SW480 (cell line): ENCODE measurements around the gene SPDL1.

ENCODE experiments used
- DNase-seq: peaks from one replicate; pipeline ENCODE4 v3.0.0-alpha.2; 2016; ENCODE audit warnings: low spot score

Gene SPDL1, protein sequence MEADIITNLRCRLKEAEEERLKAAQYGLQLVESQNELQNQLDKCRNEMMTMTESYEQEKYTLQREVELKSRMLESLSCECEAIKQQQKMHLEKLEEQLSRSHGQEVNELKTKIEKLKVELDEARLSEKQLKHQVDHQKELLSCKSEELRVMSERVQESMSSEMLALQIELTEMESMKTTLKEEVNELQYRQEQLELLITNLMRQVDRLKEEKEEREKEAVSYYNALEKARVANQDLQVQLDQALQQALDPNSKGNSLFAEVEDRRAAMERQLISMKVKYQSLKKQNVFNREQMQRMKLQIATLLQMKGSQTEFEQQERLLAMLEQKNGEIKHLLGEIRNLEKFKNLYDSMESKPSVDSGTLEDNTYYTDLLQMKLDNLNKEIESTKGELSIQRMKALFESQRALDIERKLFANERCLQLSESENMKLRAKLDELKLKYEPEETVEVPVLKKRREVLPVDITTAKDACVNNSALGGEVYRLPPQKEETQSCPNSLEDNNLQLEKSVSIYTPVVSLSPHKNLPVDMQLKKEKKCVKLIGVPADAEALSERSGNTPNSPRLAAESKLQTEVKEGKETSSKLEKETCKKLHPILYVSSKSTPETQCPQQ

GRCh38 chr5:169583424-169584220 lies at the start of gene SPDL1:
Gene SPDL1, plus strand, starts transcription at chr5:169583773. Its CDS starts 4,644 bp downstream, at chr5:169588417.
- DNase-seq = peak; percentile 96

DNA sequence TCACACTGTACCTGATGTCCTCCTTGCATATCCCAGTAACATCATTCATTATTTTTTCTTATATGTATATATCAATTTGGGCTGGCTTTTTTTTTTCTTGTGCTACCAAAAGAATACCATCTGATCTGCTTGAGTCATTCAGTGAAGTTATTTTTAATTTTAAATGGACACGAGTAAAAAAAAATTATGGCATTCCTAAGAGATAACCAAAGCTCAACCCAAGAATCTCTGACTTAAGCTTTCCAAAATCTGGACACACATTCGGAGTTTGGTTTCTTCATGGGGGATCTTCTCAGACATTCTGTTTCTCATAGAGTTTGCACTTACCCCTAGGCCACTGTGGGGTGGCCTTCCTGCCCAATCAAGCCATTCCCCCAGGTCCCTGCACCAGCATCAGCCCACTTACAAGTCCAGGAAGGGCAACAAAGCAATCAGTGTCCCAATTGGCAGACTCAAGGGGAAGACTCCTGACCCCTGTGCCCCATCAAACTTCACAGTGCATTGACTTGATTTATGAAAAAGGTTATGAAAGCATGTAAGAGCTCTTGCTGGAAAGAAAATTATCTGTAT lies 49.2 kb upstream of the SPDL1 start:
- no peak for DNase-seq

DNA sequence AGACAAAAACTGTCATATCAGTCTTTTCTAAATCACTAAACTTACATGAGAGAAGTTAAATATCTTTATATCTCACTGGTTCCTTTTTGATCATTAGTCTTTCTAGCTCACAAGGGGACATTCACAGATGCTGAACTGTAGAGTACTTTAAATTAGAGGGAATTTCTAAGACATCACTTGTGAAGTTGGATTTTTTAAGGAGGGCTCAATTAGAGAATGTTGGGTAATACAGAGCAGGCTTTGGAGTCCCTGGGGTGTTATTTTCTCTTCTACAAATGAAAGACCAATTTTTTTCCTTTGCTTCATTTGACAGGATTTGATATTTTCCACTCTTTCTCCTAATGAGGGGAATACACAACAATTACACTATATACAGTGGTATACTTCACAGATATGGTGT lies 48.6 kb upstream of the SPDL1 start:
- DNase-seq = no peak

DNA sequence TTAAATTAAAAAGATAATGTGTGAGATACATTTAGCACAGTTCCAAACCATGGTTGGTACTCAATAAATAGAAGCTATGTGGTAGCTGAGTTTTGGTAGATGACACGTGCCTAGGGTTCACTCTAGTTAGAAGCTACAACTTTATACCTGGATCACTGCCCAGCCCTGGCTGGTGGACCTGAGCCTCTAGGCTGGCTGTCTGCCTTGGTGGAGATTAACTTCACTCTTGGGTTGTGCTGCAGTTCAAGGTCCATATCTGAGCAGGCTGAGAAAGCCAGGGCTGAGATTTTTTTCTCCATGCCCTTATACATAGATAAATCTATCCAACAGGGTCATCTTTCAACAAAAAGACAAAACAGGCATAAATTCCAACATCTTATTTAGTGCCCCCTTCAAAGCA lies 44.6 kb upstream of the SPDL1 start:
- DNase-seq = no peak

DNA sequence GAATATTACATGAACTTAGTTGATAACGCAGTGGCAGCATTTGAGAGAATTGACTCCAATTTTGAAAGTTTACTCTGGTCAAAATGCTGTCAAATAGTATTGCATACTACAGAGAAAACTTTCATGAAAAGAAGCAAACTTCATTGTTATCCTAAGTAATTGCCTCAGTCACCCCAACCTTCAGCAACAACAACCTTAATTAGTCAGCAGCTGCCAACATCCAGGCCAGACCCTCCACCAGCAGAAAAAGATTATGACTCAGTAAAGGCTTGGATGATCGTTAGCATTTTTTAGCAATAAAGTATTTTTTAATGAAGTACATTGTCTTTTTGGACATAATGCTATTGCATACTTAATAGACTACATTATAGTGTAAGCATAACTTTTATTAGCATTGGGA lies 40.8 kb upstream of the SPDL1 start:
- DNase-seq = no peak

DNA sequence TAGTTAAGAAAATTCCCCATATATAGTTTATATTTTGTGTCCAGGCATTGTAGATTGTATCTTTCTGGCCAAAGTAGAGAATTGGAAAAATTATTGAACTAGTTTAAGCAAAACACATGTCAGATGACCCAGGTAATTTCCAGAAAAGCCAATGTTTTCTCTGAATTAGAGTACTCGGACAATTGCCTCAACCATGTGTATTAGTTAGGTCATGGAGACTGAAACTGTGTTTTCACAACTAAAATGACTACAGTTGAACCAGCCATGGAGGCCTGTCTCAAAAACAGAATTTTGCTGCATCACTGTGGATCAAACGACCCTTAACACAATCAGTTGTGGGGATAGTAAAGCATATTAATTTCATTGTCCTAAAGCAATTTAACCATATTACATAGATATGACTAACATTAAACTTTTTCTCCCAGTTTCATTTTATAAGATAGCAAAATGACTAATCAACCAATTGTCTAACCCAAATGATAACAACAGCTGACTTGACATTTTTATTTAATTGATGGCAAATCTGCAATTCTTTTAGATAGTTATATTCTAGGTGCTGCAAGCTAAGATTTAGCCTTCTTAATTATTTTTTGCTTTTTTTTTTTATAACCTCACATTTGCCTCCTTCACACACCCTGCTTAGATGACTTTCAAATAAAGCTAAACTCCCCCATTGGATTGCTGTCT lies 39.2 kb upstream of the SPDL1 start:
- DNase-seq = no peak

DNA sequence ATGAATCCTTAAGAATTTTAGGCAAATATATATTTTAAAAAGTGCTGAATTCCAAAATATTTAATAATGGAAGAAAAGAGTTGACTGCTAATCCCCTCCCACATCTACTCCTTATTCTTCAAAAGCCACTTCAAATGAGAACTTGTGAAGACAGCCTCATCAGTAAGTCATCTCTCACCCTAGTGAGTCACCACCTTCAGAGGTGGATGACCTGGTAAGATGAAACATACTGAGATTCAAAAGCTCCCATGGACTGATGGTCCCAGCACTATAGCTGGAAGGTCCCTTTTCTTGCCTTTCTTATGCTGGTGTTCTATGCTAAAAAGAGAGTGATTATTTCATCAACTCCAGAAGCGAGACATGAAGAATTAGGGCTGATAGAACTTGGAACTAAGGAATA lies 37.8 kb upstream of the SPDL1 start:
- peak; percentile 8 for DNase-seq

GRCh38 chr5:169546346-169546745 lies 37.2 kb upstream of the SPDL1 start:
- no peak for DNase-seq

GRCh38 chr5:169547508-169547907 lies 36.1 kb upstream of the SPDL1 start:
- no peak for DNase-seq

DNA sequence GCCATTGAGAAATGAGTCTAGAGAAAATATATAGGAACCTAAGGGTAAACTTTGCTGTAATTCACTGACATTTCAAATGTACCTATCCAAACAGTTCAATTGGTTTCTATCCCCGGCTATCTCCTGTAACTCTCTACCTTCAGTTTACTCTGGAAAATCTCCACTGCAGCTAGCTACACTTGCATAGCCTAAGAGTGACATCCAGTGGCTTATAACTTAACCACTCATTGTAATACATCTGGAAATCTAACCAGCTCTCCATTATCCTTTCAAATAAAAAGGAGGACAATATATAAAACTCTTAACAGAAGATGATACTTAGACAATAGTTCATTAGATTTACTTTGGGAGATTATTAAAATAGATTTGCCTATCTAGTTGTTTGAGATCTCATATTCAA lies 35.3 kb upstream of the SPDL1 start:
- DNase-seq = peak; percentile 72

GRCh38 chr5:169549453-169550100 lies 34.0 kb upstream of the SPDL1 start:
- no peak for DNase-seq

- no peak for DNase-seq
These were observed 33.3 kb upstream of the SPDL1 start for GRCh38 chr5:169550227-169550626.

- no peak for DNase-seq
These were observed 32.4 kb upstream of the SPDL1 start for GRCh38 chr5:169551146-169551545.

GRCh38 chr5:169551696-169552095 lies 31.9 kb upstream of the SPDL1 start:
- no peak for DNase-seq

DNA sequence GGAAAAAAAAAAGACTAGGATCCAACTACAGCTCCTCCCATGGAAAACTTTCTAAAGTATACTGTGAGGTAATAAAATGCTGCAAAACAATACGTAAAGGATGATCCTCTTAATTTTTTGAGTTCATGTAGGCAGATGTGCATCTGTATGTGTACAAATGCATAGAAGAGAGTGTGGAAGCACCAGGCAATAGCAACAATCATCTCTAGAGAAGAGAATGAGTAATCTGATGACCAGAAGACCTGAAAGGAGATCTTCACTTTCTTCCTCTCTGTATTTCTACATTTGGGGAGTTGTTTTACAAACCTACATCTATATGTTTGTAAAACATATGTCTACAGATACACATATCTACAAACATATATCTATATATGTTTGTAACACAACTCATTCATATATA lies 29.3 kb upstream of the SPDL1 start:
- DNase-seq = no peak

DNA sequence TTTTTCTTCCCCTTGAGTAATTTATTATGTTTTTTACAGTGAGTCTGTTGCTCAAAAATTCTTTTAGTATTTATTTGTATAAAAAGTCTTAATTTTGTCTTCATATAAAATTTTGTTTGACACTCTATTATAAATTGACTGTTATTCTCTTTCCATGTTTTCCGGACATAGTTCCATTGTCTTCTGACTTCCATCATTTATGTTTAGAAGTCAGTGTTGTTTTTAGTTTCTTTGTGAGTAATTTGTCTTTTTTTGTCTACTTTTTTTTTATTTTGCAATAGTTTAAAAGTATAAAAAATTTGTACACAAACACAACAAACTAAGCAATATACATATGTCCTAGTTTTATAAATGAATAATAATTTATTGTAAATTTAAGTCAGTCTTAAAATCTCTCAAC lies 25.7 kb upstream of the SPDL1 start:
- no peak for DNase-seq

DNA sequence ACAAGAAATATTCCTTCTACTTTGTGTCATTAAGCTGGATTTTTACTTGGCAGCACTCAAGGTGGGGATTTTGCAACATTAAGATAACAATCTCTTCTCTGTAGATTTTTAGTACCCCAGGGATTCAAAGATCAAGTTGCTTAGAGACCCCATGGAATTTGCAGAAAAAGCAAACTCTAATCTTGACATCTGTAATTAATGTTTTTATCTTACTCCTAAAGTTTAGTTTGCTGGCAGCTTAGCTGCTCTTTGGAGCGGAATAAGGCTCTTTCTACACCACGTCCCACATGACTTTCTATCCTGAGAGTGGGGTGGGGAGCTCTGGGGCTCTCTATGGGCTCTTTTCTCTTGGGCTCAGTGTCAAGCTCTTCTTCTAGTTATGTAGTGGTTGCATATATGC lies 21.7 kb upstream of the SPDL1 start:
- no peak for DNase-seq

DNA sequence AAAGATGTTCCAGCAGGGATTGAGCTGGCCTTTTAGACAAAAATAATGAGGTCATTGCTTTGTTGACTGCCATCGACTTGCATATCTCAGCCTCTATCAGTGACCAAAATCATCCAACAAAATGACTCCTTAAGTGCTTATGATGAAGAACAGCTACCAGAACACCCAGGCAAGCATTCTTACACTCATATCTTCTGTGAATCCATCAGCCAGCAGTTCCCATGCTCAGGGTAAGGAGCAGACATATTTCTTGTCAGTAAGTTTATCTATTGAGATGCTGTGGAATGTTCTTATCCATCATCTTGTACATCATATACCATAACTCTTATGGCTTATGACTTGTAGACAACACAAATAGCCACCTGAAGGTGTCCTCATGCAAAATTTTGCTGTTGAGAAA lies 20.2 kb upstream of the SPDL1 start:
- no peak for DNase-seq

GRCh38 chr5:169566202-169566601 lies 17.4 kb upstream of the SPDL1 start:
- DNase-seq = no peak

DNA sequence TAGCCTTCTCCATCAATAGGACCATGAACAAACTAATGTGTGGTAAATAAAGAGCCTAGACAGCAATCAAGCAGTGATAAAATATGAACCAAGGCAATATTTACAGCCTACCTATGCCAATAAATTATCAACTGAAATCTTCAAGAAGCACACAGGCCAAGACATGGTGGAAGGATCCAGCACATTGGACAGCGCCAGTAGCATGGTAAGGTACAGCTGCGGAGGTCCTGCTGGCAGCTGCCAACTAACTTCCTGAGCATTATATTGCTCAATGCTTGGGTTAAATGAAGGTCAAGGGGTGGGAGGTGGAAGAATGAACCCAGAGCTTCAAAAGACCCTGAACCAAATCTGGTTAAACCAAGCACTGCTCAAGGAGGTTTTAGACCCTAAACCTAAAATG lies 16.5 kb upstream of the SPDL1 start:
- DNase-seq = no peak

- no peak for DNase-seq
These were observed 14.1 kb upstream of the SPDL1 start for GRCh38 chr5:169569513-169569912.

GRCh38 chr5:169571355-169571754 lies 12.2 kb upstream of the SPDL1 start:
- no peak for DNase-seq
